ENCODE data around the gene SPAG8. TPM values are rescaled to one million over a fixed set of nuclear protein-coding genes. Genes with fewer than 3 reads are reported as not detected.

The SPAG8 gene
- total and polyA plus RNA-seq, 10 of the 15 experiments (the other 5 are each of a cell fraction or from before 2014, with no cell fraction given): 0.40 to 1.1 (median 0.72) TPM

DNA sequence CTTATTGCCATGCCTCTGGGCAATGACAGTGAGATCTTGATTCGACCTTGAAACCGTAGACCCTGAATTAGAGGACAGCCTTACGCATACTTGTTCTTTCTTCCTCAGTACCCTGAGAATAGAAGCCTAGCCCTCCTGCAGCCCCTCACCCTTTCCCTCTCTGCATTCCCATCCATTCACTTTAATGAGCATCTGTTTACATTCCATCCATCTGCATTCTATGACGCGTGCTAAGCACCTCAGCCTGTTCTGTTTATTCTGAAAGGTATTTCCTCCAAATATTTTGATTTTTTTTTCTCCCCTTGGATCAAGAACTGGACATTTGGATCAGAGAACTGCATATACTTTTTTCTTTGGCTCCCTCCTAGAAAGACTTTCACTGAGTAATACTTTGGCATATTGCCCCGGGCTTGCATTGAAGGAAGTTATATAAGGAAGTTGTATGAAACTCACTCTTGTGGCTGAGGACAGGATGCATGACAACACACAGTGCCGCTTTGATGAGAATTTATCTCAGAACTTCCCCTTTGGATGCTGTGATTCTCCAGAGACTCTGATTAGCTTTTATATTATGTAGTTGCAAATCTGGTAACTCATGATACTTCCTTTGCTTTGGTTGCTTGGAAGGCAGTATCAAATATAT, 32.7 kb upstream of the SPAG8 start (continued):
- no peak for TF ChIP-seq EGR1 (IDR thresholded peaks at IDR 0.05; ENCODE audit: borderline replicate concordance in 1 of 2, low read depth in 2 of 2, low read length in 2 of 2)
- no peak for TF ChIP-seq YBX1 (IDR thresholded peaks at IDR 0.05)
- no peak for TF ChIP-seq POU2F2 (IDR thresholded peaks at IDR 0.05; ENCODE audit: borderline replicate concordance, low read depth, low read length)
- peak; percentile 72 for TF ChIP-seq EED (IDR thresholded peaks at IDR 0.05; ENCODE audit: low read depth)
- no peak for TF ChIP-seq RCOR1 (conservative IDR thresholded peaks at IDR 0.05; ENCODE audit: low read depth, low read length)
- 0 out of 2 replicates have a peak, but pooled peaks have one; percentile 20 for TF ChIP-seq DPF2 (IDR thresholded peaks at IDR 0.05)

- no peaks in the 10 kb centered on the region for H3K27me3 ChIP-seq (replicated peaks in 1 of 2; ENCODE audit: control insufficient read depth in 2 of 2, insufficient read depth in 2 of 2, low read length in 1 of 2)
- FAIRE-seq (peak; percentile 62), DNase-seq (ENCODE audit: low read depth, low spot score) (peak; percentile 61), ATAC-seq (peak; percentile 90)
- no peak overlapping the region for H3K4me3 ChIP-seq
- no peaks in the 10 kb centered on the region for H3K36me3 ChIP-seq (ENCODE audit: control insufficient read depth in 2 of 2, insufficient read depth in 2 of 2, low read length in 1 of 2)
- in situ Hi-C loops (cut with MboI): no loop called here
- H3K79me2 ChIP-seq (ENCODE audit: control insufficient read depth, insufficient read depth, low read length): no peaks in the 10 kb centered on the region
- 22% methylated on average over 3 of the region's 3 CpGs for WGBS (ENCODE audit: insufficient coverage, insufficient replicate concordance, low lambda C conversion rate, missing lambda C conversion rate)
- intact Hi-C loops (cut with micrococcal nuclease; ENCODE audit: unreplicated experiment): loop anchor here (1.0 kb wide), 1 partner anchor 8 kb away; no protein-coding TSS in a partner anchor
- ChIA-PET RAD21 (ENCODE audit: unreplicated experiment) (interaction anchor here (0.9 to 4.7 kb wide), 4 partner anchors 9 to 39 kb away, joined by 3 to 41 read pairs (median 4); no protein-coding TSS in a partner anchor), SMC1A (ENCODE audit: uncharacterized antibody, unreplicated experiment) (interaction anchor here (0.7 to 7.9 kb wide), 3 partner anchors 9 to 40 kb away, joined by 3 to 118 read pairs (median 3); no protein-coding TSS in a partner anchor), POLR2A (interaction anchor here (0.6 to 8.0 kb wide), 3 partner anchors 9 to 414 kb away, joined by 8 to 80 read pairs (median 9); partner anchors contain the start of gene SPAG8), CTCF (interaction anchor here (0.7 to 5.4 kb wide), 6 partner anchors 9 to 30 kb away, joined by 3 to 49 read pairs (median 4); partner anchors contain the start of genes FAM221B, HINT2, SPAG8 and TMEM8B)
- peak overlapping the region; percentile 75 for H3K27ac ChIP-seq (ENCODE audit: control insufficient read depth, insufficient read depth)
- H3K9me3 ChIP-seq (replicated peaks; ENCODE audit: control insufficient read depth, insufficient read depth, low read length): no peaks in the 10 kb centered on the region
- peak overlapping the region; percentile 52 for H2AFZ ChIP-seq (ENCODE audit: control insufficient read depth, low read depth, low read length)
- peak overlapping the region; percentile 67 for H3K4me2 ChIP-seq (ENCODE audit: control insufficient read depth, insufficient read depth)
- H3K9ac ChIP-seq (ENCODE audit: control insufficient read depth, insufficient read depth, low read length): no peak overlapping the region
- no peaks in the 10 kb centered on the region for H4K20me1 ChIP-seq (ENCODE audit: control insufficient read depth, insufficient read depth)
- peaks cover 73% of the 10 kb centered on the region for H3K4me1 ChIP-seq (ENCODE audit: control insufficient read depth, insufficient read depth, low read length)
- no TSS peak for BruUV-seq (replicated peaks)
- TF ChIP-seq PAX5 (IDR thresholded peaks at IDR 0.05; ENCODE audit: borderline replicate concordance, low read depth, low read length) (0 out of 2 replicates have a peak, but pooled peaks have one; percentile 17), RELB (IDR thresholded peaks at IDR 0.05; ENCODE audit: low read depth) (peak; percentile 81), CREB1 (IDR thresholded peaks at IDR 0.05; ENCODE audit: low read depth) (0 out of 2 replicates have a peak, but pooled peaks have one; percentile 24), SP1 (IDR thresholded peaks at IDR 0.05; ENCODE audit: low read depth, low read length) (peak; percentile 46), POU2F2 (IDR thresholded peaks at IDR 0.05; ENCODE audit: borderline replicate concordance, low read depth, low read length) (peak; percentile 19; the same call in 1 of the 3 replicates), ETV6 (conservative IDR thresholded peaks at IDR 0.05 in 1 of 2, IDR thresholded peaks at IDR 0.05 in 1 of 2; ENCODE audit: borderline replicate concordance in 1 of 2, low read depth in 1 of 2) (peak in 1 of 2 experiments; percentile 38; a peak in 1 of 4 replicates), ATF7 (IDR thresholded peaks at IDR 0.05; ENCODE audit: low read depth) (0 out of 2 replicates have a peak, but pooled peaks have one; percentile 15), ZZZ3 (IDR thresholded peaks at IDR 0.05; ENCODE audit: control insufficient read depth, insufficient read length, low read depth) (no peak), WRNIP1 (IDR thresholded peaks at IDR 0.05; ENCODE audit: borderline replicate concordance, low read depth, low read length) (no peak), ZNF687 (IDR thresholded peaks at IDR 0.05) (peak; percentile 71; the same call in 1 of the 2 replicates), NBN (IDR thresholded peaks at IDR 0.05) (no peak), IRF4 (IDR thresholded peaks at IDR 0.05; ENCODE audit: low read depth, low read length) (0 out of 2 replicates have a peak, but pooled peaks have one; percentile 30)
Measured at GRCh38 chr9:35842795-35843194, 30.7 kb upstream of the SPAG8 start.

Data from GM12878 (cell line).